ENCODE measurements around the gene AATK. TPM values are rescaled to one million over a fixed set of nuclear protein-coding genes. Genes with fewer than 3 reads are reported as not detected.

Gene AATK
- total and polyA plus RNA-seq, 2 of the 13 experiments (the other 11 are each of a cell fraction or from before 2014, with no cell fraction given) = 2.9 to 8.4 TPM

- TF ChIP-seq TEAD3 (CRISPR knock-in tag; optimal IDR thresholded peaks at IDR 0.05; ENCODE audit: borderline replicate concordance) = peak; percentile 12
- peak; percentile 58 for TF ChIP-seq POLR2AphosphoS5 (IDR thresholded peaks at IDR 0.05; ENCODE audit: low read depth, low read length)
- peak; percentile 61 for TF ChIP-seq ATF7 (IDR thresholded peaks at IDR 0.05)
- TF ChIP-seq ATF7 (CRISPR knock-in tag; IDR thresholded peaks at IDR 0.05) = no peak
- no peak for TF ChIP-seq ZNF670 (CRISPR knock-in tag; IDR thresholded peaks at IDR 0.05; ENCODE audit: borderline replicate concordance)
- TF ChIP-seq IKZF1 (IDR thresholded peaks at IDR 0.05) = 0 out of 2 replicates have a peak, but pooled peaks have one; percentile 47
- no peak for TF ChIP-seq CREB1 (IDR thresholded peaks at IDR 0.05)
- no peak for TF ChIP-seq CREB1 (CRISPR knock-in tag; IDR thresholded peaks at IDR 0.05)
- TF ChIP-seq TARDBP (CRISPR knock-in tag; IDR thresholded peaks at IDR 0.05) = peak; percentile 98
- TF ChIP-seq ZNF639 (CRISPR knock-in tag; conservative IDR thresholded peaks at IDR 0.05) = no peak
- TF ChIP-seq ZNF12 (CRISPR knock-in tag; IDR thresholded peaks at IDR 0.05) = no peak
- no peak for TF ChIP-seq BHLHE40 (IDR thresholded peaks at IDR 0.05; ENCODE audit: low read length)
- no peak for TF ChIP-seq ZNF549 (CRISPR knock-in tag; IDR thresholded peaks at IDR 0.05)
- TF ChIP-seq ZNF672 (CRISPR knock-in tag; IDR thresholded peaks at IDR 0.05) = no peak
- TF ChIP-seq REST (IDR thresholded peaks at IDR 0.05; ENCODE audit: borderline replicate concordance in 1 of 2, low read depth in 1 of 2, low read length in 2 of 2) = no peak; a peak in 1 of 4 replicates
- no peak for TF ChIP-seq KMT2B (CRISPR knock-in tag; IDR thresholded peaks at IDR 0.05)
- no peak for TF ChIP-seq ZNF564 (CRISPR knock-in tag; IDR thresholded peaks at IDR 0.05)
- peak; percentile 66; the same call in 1 of the 2 replicates for TF ChIP-seq TRIM22 (IDR thresholded peaks at IDR 0.05)
- TF ChIP-seq CENPT (CRISPR knock-in tag; IDR thresholded peaks at IDR 0.05; ENCODE audit: low read depth) = peak; percentile 20; the same call in 1 of the 2 replicates
- TF ChIP-seq BCL6 (CRISPR knock-in tag; IDR thresholded peaks at IDR 0.05) = no peak
- no peak for TF ChIP-seq CHD2 (IDR thresholded peaks at IDR 0.05; ENCODE audit: low read depth, low read length)
- TF ChIP-seq RAD51 (IDR thresholded peaks at IDR 0.05; ENCODE audit: borderline replicate concordance) = peak; percentile 44; the same call in 1 of the 2 replicates
- no peak for TF ChIP-seq DMAP1 (CRISPR knock-in tag; IDR thresholded peaks at IDR 0.05)
- 0 out of 2 replicates have a peak, but pooled peaks have one; percentile 21 for TF ChIP-seq ZNF574 (CRISPR knock-in tag; IDR thresholded peaks at IDR 0.05)
Measured at GRCh38 chr17:81169870-81170309, 3.9 kb upstream of the AATK start (continued).

Data from HepG2 (cell line).